ENCODE data around the gene MANBA.

The MANBA gene

DNA sequence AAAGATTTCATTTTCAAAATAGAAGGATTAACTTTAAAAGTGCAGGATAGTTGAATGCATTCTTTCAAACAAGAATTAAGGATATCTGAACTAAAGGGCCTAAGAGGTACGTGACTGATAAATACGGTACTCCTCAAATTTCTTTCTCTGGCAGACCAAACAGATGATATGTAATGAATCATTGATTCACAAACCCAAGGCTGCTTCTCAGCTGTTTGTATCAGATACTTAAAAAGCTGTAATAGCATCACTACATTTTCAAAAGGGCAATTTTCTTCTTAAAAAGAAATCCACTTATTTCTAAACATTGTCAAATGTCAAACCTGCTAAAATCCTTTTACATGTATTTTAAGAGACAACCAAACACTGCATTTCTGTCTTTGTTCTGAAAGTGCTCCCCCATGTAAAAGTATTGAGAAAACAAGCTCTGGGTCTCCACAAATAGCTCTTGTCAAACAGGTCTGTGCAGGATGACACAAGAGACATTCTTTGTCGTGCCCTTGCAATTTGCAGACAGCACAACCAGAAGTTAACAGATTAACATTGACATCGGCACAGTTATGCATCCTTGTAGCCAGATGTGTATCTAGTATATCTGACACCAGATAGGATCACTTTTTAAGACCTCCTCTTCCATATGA lies 82.0 kb downstream of the MANBA start:
- no peak for DNase-seq (ENCODE audit: low read depth in 2 of 2)

GRCh38 chr4:102678107-102678506 lies 82.7 kb downstream of the MANBA start:
- DNase-seq (ENCODE audit: low read depth in 2 of 2), result no peak

- no peak for DNase-seq (ENCODE audit: low read depth in 2 of 2)
These were observed 85.6 kb downstream of the MANBA start for GRCh38 chr4:102675141-102675540.

DNA sequence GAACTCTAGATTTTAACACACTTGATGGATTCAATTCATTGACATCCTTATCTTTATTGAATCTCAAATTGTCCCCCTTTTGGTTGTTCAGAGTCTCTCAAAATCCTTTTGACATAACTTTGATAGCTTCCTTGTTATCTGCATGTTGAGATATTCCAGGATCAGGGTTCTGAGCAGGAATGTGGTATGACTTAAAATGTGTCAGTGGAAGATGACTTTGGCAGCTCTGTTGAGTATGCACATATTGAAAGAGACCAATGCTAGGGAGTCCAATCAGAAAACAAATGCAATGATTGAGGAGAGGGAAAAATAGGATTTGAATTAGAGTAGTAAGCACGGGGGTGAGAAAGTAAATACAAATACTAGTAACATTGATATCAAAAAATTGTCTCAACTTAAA lies 93.8 kb downstream of the MANBA start:
- no peak for DNase-seq (ENCODE audit: low read depth in 2 of 2)

GRCh38 chr4:102665527-102665926 lies 95.2 kb downstream of the MANBA start:
- no peak for DNase-seq (ENCODE audit: low read depth in 2 of 2)

DNA sequence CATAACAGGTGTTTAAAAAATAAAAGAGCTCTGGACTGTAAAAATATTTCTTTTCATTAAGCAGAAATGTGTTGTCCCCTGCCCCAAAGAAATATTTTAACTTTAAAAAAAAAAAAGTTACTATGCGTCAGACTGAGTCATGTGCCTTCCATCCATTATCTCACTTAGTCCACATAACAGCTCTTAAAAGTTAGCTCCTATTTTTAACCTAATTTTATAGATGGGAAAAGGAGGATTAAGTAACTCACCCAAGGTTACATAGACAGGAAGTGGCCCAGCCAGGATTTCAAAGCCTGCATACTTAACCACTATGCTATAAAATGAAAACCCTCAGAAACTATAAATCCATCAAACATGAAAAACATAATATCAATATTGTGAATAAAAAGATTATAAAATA lies 97.7 kb downstream of the MANBA start:
- no peak for DNase-seq (ENCODE audit: low read depth in 2 of 2)

DNA sequence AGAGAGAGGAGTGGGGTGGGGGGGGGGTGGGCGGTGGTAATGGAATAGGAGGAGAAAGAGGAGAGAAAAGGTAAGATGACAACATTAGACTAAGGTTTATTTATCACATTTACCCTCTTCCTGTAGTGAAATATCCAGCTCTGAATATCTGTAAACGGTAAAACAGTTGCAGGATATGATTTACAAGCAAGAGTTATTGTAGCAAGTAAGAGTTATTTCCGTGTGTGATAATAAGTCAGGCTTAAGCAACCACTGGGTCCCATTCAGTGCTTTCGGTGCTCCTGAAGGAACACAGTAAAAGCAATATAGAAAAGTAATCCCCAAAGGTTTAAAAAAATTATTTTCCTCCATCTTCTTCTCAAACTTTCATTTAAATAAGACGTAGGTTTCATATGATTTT lies 103.6 kb downstream of the MANBA start:
- no peak for DNase-seq (ENCODE audit: low read depth in 2 of 2)

- DNase-seq (ENCODE audit: low read depth in 2 of 2), result no peak
These were observed 113.7 kb downstream of the MANBA start for GRCh38 chr4:102647117-102647516.

GRCh38 chr4:102642631-102643298 lies 118.0 kb downstream of the MANBA start:
- no peak for DNase-seq (ENCODE audit: low read depth in 2 of 2)

GRCh38 chr4:102641793-102642192 lies 119.0 kb downstream of the MANBA start:
- DNase-seq (ENCODE audit: low read depth in 2 of 2), result no peak

DNA sequence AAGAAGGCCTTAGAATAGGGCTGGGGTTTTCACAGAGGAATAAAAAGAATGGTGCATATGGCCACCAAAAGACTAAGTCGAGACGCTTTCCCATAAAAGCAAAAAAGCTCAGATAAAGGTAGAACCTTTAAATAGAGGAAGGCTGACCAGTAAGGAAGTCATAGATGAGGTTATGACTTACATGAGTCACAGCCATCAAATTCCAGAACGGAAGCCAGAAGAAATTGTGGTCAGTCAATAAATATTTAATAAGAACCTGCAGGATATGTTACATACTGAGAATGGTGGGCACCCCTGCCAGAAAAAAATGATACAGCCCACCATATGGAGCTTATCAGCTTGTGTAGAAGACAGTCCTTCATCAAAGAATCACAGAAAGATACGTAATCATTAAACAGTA lies 120.1 kb downstream of the MANBA start:
- DNase-seq (ENCODE audit: low read depth in 2 of 2), result no peak

- DNase-seq (ENCODE audit: low read depth in 2 of 2), result no peak
These were observed 121.2 kb downstream of the MANBA start for GRCh38 chr4:102639598-102639997.

- DNase-seq (ENCODE audit: low read depth in 2 of 2), result no peak
These were observed 122.1 kb downstream of the MANBA start for GRCh38 chr4:102638621-102639020.

- no peak for DNase-seq (ENCODE audit: low read depth in 2 of 2)
These were observed 123.4 kb downstream of the MANBA start for GRCh38 chr4:102637391-102637790.

- no peak for DNase-seq (ENCODE audit: low read depth in 2 of 2)
These were observed 127.7 kb downstream of the MANBA start for GRCh38 chr4:102633100-102633499.

DNA sequence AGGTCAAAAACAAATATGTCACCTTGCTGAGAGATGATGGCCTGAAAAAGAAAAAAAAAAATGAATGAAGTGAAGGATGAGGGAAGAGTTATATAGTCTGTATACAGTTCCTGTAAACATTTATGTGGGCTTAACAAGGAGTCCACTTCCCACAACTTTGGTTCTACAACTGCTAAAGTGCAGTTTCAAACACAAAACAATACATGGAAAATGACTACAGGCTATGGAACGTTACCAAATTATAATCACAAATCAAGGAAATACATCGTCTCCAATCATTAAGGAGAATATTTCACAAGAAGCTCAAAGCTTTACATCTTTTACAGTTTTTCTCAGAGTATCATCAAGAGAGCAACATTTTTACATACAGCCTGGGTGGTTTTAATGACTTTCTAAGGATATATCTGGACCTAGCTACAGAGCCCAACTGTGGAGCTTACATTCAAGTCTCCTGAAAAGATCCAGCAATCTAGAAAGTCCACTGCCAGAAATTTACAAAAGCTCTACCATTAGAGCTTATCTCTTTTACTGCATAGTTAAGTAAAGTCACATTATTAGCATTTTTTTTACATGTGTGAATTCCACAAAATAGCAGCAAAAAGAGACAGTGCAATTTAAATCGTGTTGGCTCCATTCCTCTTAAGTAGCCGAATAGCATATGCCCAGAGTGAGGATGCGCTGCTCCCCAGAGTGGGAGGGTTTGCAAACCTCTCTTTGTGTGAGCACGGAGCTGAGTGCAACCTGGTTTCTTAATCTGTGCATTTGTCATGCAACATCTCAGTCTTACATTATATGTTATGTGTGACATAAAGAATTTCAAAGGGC lies 128.3 kb downstream of the MANBA start:
- no peak for DNase-seq (ENCODE audit: low read depth in 2 of 2)

DNA sequence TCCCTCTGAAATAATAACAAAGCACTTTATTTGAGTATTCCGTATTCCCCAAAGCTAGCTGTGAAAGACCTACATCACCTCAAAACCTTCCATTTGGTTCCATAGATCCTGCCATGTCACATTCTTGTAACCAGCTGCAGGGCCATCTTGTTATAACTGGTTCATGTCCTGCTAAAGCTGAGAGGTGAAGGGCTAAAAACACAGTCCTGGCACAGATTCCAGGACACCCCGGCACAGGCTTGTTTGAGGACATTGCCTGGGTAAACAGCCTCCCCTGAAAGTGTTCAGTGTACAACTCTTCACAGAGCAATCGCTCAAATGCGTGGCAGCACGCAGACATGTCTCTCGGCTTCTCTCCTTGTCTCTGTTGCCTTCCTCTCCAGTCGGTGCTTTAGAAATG lies 129.2 kb downstream of the MANBA start:
- no peak for DNase-seq (ENCODE audit: low read depth in 2 of 2)

- no peak for DNase-seq (ENCODE audit: low read depth in 2 of 2)
These were observed 131.1 kb downstream of the MANBA start for GRCh38 chr4:102629673-102630072.

DNA sequence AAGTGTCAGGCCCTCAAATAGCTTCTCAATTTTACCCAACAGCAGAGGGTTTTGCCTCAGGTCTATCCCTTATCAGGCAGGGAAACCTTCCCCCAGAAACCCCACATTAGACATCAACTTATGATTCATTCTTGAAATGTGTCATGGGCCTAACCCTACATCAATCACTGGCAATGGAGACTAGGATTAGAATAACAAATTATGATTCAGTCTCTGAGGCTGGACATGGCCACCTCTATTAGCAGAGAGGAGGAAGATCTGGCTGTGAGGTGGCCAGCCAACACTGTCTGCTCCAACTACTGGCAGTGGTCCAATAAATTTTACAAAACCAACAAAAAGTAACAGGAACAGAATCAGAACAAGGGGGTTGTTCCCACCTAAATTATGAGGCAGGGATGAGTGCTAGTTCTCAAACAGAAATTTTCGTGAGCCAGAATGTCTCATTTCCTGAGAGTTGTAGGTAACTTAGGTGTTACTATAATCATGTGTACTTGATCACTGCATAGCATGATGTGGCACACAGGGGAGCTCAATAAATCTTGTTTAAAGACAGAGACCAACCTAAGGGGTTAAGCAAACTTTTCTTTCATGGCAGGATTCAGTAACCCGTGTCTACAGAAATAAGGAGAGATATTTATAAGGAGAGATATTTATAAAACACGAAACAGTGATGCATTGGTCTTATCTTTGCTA lies 132.8 kb downstream of the MANBA start:
- no peak for DNase-seq (ENCODE audit: low read depth in 2 of 2)

- peak in 1 of 2 donors; percentile 32 for DNase-seq (ENCODE audit: low read depth in 2 of 2)
These were observed 135.4 kb downstream of the MANBA start for GRCh38 chr4:102625232-102625930.

GRCh38 chr4:102624505-102624904 lies 136.3 kb downstream of the MANBA start:
- no peak for DNase-seq (ENCODE audit: low read depth in 2 of 2)

DNA sequence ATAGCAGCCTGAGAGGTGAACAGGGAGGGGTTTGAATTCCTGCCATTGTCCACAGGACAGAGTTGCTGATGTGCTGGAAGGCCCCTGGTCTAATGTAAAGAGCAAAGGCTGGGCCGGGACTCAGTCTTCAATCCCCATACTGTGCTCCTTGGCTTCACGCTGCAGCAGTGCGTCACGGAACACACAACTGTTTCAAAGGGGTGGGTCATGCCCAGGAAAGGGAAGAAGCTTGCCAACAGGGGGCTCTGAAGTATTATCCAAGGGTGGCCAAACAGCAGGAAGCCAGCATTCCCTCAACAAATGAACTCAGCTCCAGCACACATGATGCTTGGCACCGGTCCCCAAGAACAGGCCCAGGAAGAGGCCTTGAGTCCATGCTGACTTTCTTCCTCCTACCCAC lies 137.1 kb downstream of the MANBA start:
- DNase-seq (ENCODE audit: low read depth in 2 of 2), result no peak

All from stimulated activated CD4-positive, alpha-beta T cell treated with anti-CD3 and anti-CD28 coated beads, Interleukin-1b, Interleukin-23, amount 100 ng/mL, for 1 hour (primary cell).